ENCODE results near the gene LTBR.

LTBR gene

DNA sequence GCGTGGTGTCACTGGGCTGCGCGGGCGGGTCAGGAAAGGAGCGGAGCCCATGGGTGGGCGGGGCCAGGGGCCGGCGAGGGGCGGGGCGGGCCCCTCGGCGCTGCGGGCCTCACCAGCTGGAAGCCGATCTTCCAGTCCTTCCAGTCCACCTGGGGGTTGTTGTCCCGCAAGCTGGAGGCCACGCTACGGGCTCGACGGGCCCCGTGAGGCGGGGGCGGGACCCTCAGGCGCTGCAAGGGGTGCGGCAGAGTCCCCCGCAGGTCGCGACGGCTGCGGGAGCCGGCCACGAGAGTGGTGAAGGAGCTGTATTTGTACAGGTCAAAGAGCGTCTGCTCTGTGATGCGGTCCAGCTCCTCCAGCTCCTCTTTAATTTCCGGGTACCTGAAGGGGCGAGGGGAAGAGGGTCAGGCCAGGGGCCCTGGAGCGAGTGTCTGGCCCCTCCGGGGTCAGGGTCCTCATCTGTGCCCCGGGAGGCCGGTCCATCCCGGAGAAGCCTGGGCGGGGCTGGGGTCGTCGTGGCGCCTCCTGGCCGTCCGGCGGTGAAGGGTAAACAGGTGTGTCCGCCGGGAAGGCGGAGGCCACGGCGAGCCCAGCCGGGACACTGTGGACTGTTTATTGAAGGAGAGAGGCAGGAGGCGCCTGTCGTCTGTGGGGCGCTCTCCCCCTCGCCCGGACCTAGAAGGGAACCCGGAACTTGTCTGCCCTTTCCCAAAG, 20.5 kb upstream of the LTBR start:
- no peak for DNase-seq (ENCODE audit: low read depth)
- H3K4me3 ChIP-seq (ENCODE audit: low read depth, low read length) = peak overlapping the region; percentile 47

DNA sequence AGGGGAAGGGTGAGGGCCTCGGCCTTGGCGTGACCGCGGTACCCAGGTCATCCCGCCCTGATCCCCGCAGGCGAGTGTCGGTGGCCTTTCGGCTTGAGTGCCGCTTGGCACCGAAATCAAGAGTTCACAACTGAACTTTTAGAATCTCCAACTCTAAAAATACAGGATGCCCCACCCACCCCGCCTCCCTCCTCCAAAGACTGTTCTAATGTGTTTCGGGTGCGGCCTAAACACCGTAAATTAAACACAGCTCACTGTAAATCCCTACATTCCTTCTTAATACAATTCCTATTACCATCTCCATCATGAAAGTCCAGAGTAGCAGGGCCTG, 20.0 kb upstream of the LTBR start:
- DNase-seq (ENCODE audit: low read depth) = no peak
- H3K4me3 ChIP-seq (ENCODE audit: low read depth, low read length) = no peak overlapping the region

DNA sequence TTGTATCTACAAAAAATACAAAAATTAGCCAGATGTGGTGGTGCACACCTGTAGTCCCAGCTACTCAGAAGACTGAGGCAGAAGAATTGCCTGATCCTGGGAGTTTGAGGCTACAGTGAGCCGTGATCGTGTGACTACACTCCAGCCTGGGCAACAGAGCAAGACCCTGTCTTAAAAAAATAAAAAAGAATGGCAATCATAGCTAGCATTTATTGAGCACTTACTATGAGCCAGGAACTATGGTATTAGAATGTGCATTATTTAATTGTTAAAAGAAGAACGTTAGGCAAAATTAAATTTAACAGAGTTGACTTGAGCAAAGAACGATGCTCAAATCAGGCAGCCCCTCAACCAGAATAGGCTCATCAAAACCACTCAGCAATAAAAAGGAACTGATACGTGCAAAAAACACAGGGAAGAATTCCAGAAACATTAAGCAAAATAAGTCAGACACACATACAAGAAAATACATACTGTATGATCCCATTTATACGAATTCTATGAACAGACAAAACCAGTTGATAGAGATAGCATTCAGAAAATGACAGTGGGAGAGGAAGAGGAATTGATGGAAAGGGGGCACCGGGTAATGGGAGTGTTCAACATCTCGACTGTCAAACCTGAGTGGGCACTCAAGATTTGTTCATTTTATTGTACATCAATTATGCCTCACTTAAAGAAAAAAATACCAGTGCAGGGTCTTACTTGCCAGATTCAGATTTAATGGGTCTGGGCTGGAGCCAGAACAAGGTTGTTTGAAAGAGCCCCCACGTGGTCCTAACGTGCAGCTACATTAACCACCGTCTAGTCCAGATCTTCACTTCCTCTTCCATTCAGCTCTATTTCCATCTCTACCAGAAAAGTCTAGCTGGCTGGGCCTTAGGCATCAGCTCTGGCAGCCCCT, 16.6 kb upstream of the LTBR start:
- no peak for DNase-seq (ENCODE audit: low read depth)
- H3K4me3 ChIP-seq (ENCODE audit: low read depth, low read length) = no peak overlapping the region

DNA sequence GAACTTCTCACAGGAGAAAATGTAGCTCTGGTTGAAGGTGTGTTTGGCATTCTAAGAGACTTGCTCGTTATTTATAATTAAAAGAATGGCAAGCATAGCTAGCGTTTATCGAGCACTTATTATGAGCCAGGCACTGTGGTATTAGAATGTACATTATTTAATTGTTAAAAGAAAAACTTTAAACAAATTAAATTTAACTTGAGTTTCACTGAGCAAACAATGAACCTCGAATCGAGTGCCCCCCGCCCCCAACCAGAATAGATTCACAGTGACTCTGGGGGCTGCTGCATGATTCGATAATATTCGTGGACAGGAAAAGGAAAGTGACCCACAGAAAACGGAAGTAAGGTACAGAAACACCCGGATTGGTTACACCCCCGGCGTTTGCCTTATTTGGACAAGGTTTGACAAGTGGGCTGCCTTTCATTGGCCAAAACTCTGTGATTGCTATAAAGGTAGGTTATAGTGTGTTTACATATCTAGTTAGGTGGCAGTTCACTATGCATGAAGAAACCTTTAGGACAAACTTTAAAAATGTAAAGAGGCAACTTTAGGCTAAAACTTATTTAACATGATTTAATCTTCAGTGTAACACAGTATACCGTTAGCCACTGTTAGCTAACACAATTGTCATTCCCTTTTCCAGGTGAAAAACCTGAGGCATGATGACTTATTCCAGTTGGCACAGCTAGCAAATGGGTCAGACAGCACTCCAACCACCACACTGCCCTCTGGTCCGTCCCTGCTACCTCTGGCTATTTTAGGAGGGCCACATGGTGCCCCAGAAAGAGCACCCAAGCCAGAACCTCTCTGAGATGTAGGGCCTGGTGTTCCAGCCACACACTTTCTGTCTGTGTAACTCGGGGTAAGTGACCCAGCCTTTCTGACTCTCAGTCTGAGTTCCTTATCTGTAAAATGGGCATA, 15.7 kb upstream of the LTBR start:
- no peak for DNase-seq (ENCODE audit: low read depth)
- no peak overlapping the region for H3K4me3 ChIP-seq (ENCODE audit: low read depth, low read length)

DNA sequence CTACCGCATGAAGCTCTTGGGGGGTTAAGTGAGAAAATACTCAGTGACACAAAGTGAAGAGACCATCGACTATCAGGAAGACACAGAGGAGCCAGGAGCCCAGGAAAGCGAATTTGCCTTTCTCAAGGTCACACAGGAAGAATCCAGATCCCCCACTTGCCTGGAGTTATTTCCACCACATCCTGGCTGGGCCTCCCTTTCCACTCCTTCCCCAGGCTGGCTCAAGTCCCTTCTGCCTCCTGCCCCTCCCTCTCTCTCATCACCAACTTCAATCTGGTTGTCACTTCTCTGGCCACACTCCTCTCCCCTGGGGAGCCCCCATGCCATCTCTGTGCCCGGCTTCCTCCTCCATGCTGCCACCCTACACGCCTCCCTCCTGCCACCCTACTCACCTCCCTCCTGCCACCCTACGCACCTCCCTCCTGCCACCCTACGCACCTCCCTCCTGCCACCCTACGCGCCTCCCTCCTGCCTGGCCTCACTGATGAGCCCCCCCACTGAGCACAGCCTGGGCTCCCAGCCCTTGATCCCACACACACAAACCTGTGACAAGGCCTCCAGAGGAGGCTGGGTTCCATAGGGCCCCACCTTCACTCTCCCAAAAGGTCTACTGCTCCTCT, 14.9 kb upstream of the LTBR start:
- DNase-seq (ENCODE audit: low read depth) = no peak
- no peak overlapping the region for H3K4me3 ChIP-seq (ENCODE audit: low read depth, low read length)

DNA sequence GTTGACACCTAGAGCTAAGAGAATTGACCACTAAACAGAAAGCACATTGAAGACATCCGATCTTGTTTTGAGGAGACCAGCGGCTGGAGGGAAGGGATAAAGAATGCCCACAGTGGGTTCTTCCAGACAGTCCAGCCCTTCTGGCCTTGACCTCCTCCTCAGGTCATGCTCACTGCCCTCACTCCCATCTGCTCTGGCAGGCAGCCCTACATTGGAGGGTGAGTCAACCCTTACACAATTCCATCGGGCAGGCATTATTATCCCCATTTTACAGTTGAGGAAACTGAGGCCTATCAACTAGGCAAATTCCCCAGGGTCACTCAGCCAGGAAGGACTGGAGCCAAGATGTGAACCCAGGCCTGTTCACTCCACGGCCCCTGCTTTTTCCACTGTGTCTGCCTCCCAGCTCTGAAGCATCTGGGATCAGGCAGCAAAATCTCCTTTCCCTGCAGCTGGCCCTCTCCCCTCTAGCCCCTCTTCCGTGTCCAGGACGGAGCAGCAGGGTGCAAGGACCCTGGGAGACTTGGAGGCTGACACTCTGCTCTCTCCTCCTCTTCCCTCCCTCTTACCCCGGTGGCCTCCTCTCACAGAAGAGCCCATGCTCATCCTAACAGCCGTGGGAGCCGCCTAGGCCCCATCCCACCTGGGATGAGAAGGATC, 13.9 kb upstream of the LTBR start:
- no peak for DNase-seq (ENCODE audit: low read depth)

DNA sequence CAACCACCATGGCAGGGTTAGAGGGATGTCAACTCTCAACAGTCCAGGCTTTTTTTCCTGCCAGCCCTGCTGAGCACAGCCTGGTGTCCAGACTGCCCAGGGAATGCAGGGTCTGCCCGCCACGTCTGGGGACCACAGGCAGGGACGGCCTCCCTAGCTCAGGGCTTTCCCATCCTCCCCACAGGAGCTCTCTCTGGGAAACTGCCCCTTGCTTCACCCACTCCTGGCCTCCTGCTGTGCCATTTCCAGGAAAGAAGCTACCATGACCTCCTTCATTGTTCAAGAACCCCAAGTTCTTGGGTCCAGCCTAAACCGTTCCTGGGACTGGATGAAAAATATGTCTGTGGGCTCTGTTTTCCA, 13.4 kb upstream of the LTBR start:
- H3K4me3 ChIP-seq (ENCODE audit: low read depth, low read length) = no peak overlapping the region
- DNase-seq (ENCODE audit: low read depth) = no peak

More for the DNA sequence above, 13.9 kb upstream of the LTBR start:
- no peak overlapping the region for H3K4me3 ChIP-seq (ENCODE audit: low read depth, low read length)

DNA sequence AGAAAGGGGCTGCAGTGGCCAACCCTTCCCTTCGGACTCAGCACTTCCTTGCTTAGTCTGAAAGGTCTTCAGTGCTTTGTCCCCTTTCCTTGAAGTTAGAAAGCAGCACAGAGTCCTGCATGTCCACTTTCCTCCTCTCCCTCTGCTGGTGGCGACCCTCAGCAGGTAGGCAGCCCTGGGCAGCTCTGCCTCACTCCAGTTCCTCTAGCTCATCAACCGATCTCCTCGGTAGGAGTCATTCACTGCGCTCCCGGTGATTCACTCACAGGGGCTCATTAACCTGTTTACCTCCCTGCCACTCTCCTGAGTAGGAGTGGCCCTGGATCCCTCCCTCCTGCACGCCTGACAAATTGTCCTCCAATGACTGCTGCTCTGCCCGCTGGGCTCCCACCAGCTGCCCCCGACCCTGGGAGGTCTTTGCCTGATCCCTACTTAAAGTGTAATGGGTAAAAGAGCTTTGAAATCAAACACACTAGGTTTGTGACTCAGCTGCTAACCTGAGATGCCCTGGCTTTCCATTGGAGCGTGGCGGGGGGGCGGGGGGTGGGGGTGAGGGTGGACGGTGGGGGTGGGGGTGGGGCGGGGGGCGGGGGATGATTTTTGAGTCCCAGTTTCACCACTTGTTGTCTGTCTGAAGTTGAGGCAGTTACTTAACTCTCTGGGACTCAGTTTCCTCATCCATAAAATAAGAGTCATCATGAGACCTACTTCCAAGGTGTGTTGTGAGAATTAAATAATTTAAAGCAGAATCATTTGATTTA, 12.8 kb upstream of the LTBR start:
- DNase-seq (ENCODE audit: low read depth) = no peak
- H3K4me3 ChIP-seq (ENCODE audit: low read depth, low read length) = no peak overlapping the region

DNA sequence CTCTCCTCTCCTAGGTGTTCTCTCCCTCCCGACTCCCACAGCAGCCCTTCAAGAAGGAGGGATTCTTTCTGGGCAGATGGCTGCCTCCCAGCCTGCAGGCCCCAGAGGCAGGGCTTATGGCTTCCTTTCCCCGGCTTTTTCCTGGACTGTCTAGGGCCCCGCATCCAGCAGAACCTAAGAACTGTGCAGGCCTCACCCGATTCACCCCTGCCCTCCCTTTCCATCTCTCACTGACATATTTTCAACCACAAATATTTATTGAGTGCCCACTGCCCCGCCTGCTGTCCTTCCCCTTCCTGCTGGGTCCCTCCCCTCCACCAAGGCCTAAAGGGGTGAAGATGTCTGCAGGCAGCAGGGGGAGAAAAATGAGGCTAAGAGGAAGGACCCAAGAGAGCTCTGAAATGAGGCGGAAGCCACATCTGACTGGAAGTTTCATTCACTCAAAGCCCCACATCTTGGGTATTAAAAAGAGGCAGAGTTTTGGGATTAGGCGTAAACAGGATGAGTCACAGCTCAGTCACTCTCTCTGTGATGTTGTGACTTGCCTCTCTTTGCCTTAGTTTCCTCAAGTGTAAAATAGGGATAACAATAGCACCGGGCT, 11.5 kb upstream of the LTBR start:
- peak; percentile 68 for DNase-seq (ENCODE audit: low read depth)
- no peak overlapping the region for H3K4me3 ChIP-seq (ENCODE audit: low read depth, low read length)

DNA sequence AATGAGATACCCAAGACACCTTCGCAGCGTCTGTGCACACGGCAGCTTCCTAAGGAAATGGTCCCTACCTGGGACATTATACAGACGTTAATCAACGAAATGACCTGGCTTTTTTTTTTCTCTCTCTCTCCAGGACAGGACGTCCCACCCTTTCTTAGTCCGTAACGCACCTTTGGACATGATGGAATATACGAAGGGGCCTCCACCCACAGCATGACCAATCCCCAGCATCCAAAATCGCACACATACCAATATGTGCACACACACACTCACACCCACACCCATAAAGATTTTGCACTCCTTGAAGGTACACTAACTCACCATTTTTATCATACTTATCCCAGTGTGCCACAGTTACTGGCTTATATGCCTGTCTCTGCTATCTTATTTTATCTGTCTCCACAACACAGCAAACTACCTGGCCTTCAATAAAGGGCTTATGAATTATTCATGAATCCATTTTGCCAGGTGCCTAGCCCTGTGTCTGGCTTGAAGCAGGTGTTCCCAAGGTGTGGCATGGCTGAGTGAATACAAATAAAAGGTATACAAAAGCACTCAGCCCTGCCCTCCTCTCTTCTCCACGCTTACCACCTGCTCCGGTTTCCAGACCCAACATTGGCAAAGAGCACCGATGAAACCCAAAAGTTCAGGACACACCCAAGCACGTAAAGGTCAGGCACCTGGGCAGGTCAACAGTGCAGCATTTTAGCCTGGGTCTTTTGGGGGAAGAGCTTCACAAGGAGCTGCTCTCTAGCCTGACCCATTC, 10.8 kb upstream of the LTBR start:
- H3K4me3 ChIP-seq (ENCODE audit: low read depth, low read length) = no peak overlapping the region

DNA sequence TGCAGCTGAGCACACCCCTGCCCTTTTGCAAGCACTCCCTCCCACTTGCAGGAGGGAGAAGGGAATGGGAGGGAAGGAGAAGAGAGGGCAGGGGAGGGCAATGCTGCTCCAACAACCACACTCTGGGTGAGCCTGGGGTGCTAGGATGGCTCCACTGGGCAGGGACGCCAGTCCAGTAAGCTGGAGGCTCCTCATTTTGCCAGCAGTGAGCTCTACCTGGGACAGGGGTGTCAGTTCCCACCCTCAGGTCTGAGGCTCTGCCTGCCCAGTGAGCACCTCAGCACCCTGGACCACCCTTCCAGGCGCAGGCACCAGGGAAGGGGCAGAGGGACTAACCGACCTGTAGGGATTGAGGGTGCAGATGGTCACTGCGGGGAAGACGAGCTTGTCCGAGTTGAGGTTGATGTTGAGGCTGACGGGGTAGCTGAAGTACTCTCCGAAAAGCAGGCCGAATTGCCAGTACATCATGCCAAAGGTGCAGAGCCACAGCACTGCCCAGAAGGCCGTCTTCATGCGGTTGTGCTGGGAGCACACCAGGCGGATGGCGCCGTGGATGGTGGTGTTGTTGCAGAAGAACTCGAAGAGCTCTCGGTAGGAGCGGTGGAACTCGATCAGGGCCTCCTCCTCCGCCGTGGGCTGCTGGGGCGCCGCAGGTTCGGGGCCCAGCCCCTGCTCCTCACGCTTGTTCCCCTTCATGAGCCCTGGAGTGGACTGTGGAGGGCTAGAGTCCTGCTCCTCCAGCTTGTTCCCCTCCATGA, 9.8 kb upstream of the LTBR start:
- DNase-seq (ENCODE audit: low read depth) = no peak
- no peak overlapping the region for H3K4me3 ChIP-seq (ENCODE audit: low read depth, low read length)

More for the DNA sequence above, 10.8 kb upstream of the LTBR start:
- DNase-seq (ENCODE audit: low read depth) = no peak

DNA sequence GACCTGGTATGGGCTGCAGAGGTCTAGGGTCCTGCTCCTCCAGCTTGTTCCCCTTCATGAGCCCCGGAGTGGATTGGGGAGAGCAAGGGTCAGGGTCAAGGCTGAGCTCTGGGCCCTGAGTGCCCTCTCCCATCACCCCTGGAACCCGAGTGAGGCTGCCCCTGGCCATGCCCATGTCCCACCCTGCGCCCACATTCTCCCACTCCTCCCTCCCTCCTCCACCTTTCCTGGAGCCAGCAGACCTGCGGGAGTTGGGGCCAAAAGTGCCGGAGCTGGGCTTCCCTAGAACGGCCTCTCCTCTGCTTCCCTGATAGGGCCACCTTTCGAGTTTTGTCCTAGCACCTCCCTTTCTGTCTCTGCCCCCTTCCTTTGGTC, 9.2 kb upstream of the LTBR start:
- no peak for DNase-seq (ENCODE audit: low read depth)
- no peak overlapping the region for H3K4me3 ChIP-seq (ENCODE audit: low read depth, low read length)

DNA sequence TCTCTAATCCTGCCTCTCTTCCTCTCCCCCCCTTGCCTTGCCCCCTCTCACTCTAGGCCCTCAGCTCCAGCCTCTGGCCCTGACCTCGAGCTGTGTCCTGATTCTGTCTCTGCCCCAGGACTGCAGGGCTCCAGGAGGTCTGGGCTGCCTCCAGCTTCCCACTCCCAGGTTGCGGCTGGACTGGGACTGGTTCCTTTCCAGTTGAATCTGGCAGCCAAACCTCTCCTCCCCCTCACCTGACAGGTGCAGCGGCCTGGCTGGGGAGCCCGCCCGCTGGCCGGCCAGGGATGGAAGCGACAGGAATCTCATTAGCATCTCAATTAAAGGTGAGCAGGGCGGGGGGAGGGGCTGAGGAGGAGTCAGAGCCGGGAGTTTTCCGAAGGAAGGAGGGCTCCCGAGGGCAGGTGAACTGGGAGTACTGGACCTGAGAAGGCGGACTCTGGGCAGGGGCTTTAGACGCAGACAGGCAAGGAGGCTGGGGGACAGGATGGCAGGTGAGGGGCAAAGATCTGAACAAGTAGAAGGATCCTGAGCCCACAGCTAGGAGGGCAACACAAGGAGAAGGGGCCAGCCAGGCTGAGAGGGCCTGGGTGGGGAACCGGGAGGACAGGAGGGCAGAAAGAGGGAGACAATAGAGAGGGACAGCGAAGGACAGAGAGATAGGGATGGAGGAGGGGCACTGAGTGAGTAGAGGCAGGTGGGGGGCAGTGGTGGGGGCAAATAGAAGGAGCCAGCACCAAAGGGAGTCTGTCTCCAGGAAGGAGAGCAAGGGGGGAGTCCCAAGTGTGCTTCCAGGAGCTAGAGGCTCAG, 8.5 kb upstream of the LTBR start, which contains the start of gene SCNN1A:
Gene SCNN1A (minus strand): TSS at position 295 of the 810 bp plus-strand sequence. CDS start 780 bp downstream, outside the sequence.
- H3K4me3 ChIP-seq (ENCODE audit: low read depth, low read length) = no peak within 1 kb of the TSS

DNA sequence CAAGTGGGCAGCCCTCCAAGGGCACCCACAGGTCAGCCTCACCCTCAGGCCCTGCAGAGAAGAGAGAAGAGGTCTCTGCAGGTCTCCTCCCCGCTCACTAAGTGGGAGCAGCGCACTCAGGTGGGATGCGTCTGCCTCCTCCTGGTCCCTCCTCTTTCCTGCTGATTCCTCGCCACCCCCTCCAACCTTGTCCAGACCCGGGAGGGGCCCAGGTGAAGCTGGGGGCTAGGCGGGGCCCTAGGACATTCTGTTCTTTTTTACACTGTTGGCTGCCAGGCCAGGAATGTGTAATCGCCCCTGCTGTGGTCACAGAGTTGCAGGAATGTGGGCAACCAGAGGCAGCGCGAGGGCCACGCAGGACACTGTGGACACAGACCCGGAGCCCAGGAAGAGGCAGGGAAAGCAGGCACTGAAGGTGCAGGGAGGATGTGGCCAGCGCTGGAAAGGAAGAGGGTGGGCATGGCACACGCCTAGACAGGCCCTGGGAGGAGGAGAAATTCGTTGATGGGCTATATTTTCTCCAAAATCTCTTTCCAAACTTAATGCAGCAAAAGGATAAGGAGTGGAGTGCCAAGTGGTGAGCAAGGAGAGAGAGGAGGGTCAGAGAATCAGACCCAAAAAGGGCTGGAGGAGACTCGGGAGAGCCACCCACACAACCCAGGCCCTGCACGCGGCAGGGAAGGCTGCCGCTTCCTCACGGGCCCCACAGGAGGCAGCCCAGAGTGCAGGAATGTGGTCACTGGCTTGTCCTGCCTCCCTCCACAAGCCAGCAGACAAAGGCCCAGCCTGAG, 7.7 kb upstream of the LTBR start:
- DNase-seq (ENCODE audit: low read depth) = no peak
- no peak overlapping the region for H3K4me3 ChIP-seq (ENCODE audit: low read depth, low read length)

More for the DNA sequence above, 8.5 kb upstream of the LTBR start, which contains the start of gene SCNN1A:
- no peak for DNase-seq (ENCODE audit: low read depth)

Data from skeletal muscle cell (primary cell).